NCI-H2227 treated with DMSO at 0.1 percent for 48 hours (cell line): Measurements from ENCODE around the gene LMTK3.
"Not testable (repeated sequence)": the region's sequence is repeated elsewhere in the genome, so short reads cannot be mapped to it uniquely, and the experiment has no call there.

Experiments used
- DNase-seq: peaks from one replicate; lab custom pipeline; 2025; lab: John Stamatoyannopoulos, UW

Gene LMTK3

DNA sequence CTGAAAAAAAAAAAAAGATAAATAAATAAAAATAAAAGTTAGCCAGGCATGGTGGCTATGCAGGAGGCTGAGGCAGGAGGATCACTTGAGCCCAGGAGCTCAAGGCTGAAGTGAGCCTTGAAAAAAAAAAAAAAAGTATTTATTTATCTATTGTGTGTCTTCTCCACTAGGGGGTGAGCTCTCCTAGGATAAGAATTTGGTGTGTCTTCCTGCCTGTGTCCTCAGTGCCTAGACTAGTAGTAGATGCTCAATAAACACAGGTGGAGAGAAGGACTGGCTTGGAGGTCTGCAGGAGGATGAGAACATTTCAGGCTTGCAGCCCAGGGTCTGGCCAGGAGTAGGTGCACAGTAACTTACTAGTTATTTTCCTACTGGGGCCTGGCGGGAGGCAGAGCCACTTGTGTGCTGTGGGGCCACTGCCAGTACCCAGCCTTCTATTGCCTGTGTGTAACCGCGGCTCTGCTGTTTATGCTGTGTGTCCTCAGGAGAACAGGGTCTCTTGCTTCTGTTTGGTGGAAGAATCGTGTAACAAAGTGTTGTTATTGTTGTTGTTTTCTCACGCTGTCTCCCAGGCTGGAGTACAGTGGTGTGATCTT lies 5.4 kb downstream of the LMTK3 start:
- DNase-seq: peak; percentile 9

- no peak for DNase-seq
These were observed 9.2 kb downstream of the LMTK3 start for GRCh38 chr19:48502350-48503018.

GRCh38 chr19:48501494-48502349 lies 9.9 kb downstream of the LMTK3 start:
- peak; percentile 49 for DNase-seq

- no peak for DNase-seq
These were observed 10.7 kb downstream of the LMTK3 start for GRCh38 chr19:48500830-48501493.

GRCh38 chr19:48499316-48500090 lies 12.1 kb downstream of the LMTK3 start:
- DNase-seq: no peak

DNA sequence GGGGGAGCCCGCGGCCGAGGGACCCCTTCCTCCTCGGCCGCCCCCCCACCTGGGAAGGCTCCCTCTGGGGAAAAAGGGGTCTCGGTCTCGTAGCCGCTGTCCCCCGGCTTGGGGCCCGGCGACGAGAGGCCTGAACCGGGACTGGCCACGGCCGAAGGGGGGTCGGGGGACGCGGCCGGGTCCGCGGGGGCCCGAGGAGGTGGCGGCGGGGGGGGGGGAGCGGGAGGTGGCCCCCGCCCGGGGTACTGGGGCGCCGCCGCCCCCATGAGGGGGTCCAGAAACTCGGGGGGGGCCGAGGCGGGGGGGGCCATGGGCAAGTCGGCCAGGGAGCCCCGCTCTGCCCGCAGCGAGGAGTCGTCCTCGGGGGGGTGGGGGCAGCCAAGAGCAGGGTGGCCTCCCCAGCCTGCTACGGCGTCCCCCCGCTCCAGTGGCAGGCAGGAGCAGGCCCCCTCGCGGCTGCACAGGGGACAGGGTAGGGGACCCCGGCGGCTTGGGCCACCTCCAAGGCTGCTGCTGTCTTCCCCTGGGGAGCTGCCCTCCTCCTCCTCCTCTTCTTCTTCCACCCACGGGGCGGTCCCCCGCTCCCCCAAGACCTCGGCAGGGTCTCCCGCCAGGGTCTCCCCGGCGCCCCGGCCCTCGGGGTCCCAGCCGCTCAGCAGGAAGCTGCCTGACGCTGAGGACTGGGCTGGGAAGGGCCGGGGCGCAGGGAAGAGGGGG lies 12.9 kb downstream of the LMTK3 start:
- DNase-seq: no peak

DNA sequence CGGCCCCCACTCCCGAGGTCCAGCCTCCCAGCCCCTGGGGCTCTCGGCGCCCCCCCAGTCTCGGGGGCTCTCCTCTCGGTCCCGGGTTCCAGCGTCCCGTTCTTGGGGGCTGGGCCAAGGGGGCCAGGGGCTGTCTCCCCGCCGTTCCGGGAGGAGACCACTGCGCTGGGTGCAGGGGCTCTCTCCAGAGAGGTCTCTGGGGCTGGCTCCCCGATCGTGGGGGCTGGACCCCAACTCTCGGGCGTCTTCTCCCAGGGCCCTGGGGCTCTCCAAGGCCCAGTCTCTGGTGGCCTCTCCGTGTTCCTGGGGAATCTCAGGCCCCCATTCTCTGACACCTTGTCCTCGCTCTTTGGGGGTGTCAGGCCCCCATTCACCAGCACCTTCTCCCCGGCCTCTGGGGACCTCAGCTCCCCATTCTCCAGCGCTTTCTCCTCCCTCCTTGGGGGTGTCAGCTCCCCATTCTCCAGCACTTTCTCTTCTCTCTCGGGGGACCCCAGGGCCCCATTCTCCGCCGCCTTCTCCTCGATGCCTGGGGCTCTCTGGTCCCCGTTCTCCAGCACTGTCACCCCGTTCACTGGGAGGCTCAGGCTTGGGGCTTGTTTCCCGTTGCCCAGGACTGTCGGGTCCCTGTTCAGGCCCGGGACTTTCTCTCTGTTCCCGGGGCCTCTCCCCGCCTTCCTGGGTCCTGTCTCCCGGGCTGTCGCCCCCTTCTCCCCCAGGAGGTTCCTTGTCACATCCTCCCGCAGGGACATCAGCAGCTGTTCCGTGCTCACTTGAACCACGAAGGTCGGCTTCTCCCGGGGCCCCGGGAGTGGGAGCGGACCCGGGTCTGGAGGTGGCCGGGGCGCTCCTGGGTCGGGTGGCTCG lies 13.7 kb downstream of the LMTK3 start:
- no peak for DNase-seq

DNA sequence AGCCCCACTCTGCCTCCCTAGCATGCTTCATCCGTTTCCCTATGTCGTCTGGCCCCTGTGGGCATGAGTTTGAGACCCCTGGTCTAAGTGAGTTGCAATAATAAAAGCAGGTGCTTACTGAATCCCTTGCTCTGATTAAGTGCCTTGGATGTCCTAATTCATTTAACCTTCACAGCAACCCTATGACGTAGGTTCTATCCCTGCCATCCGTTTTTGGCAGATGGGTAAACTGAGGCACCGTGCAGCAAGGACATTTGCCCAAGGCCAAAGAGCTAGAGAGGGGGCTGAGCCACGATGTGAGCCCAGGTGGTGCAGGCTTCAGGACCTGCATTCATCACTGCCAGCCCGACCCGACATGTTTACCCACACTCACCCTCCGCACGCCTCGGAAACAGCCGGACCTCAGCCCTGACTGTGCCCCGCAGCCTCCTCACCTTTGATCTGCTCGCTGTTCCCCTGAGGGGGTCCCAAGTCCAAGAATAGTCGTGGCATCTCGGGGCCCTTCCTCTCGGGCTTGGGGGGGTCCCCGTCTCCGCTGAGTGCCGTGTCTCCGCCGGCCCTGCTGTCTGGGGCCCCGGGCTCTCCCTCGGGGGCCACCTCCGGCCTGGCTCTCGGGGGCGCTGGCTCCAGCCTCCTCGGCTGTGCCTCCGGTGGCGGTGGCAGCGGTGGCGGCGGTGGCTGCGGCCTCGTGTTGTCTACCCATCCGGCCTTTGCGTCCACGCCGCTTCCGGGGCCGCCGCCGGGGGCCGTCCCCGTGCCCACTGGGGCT lies 14.5 kb downstream of the LMTK3 start:
- DNase-seq: no peak

GRCh38 chr19:48495396-48495795 lies 16.2 kb downstream of the LMTK3 start:
- DNase-seq: no peak

DNA sequence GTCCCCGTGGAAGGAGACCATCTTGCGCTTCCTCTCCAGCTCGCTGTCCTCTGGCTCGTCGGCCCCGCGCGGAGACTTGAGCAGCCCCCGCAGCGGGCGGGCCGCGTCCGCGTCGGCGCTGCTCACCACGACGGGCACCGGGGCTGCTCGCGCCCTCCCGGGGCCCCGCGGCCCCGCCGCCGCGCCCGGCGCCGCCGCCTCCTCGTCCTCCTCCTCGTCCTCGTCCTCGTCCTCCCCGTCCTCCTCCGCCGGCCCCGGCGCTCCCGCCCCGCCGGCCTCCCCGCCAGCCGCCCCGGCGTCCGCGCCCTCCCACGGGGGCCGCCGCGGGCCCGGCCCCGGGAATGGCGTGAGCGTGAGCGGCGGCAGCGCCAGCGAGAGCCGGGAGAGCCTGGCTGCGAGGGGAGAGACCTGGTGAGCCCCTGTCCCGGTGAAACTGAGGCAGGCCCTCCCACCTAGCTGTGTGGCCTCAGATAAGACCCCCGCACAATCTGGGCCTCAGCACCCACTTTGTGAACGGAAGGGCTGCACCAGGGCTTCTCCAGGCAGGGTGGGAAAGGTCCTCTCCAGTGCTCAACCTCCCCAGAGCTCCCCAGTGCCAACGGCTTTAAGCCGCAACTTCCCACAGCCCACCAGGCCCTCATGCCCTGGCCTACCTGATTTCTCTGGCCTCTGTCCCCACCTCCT lies 17.8 kb downstream of the LMTK3 start:
- DNase-seq: no peak

- peak; percentile 94 for DNase-seq
These were observed 18.5 kb downstream of the LMTK3 start for GRCh38 chr19:48492925-48493717.

- no peak for DNase-seq
These were observed 19.9 kb downstream of the LMTK3 start for GRCh38 chr19:48491793-48492123.

GRCh38 chr19:48490981-48491792 lies 20.4 kb downstream of the LMTK3 start:
- DNase-seq: peak; percentile 8

DNA sequence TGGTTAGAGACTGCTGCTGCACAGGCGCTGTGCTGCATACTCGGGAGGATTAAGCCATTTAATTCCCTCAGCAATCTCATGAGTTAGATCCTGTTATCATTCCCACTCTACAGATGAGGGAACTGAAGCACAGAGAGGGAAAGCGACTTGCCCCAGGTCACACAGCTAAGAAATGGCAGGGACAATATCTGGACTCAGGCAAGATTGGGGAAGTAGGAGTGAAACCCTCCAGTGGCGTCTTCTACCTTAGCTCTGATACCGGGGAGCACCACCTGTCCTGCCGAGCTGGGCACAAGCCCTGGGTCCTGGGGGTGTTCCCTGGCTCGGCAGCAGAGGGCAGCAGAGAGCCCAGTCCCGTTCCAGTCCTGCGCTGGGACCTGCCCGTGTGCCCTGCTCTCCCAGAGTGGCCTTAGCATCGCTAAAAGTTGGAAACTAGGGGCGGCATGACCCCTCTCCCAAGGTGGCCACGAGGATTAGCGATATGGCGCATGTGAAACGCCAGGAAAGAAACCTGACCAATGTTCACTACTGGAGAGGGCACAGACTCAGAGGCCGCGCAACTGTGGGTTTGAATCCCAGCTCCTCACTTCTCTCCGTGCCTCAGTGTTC lies 21.9 kb downstream of the LMTK3 start:
- DNase-seq: peak; percentile 4

DNA sequence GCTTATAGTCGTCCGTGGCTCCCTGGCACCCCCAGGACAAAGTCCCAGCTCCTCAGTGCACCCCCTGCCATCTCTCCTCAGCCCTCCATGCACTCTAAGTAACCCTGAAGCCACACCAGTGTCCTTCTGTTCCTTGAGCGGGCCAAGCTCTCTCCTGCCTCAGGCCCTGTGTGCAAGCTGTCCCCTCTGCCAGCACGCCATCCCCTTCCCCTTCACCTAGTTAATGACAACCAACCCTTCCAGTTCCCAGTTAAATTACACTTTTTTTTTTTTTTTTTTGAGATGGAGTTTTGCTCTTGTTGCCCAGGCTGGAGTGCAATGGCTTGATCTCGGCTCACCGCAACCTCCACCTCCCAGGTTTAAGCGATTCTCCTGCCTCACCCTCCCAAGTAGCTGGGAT lies 23.2 kb downstream of the LMTK3 start:
- not testable (repeated sequence) for DNase-seq

DNA sequence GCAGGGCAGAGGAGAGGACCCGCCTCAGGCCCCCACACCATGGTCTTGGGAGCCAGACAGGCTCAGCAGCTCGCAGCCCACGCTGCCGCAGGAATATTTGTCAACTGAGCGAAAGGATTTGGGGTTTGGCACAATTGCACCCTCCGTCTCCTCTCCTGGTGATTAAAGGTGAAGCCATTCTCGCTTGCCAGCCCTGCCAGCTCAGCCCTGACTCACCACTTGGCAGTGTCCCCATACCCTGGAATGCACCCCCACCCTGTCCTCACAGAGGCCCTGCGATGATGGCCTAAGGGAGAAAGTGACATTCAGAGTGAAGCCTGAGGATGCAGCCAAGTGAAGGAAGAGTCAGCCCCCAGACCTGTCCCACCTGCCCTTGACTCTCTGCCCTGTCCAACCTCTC lies 23.7 kb downstream of the LMTK3 start:
- no peak for DNase-seq

- no peak for DNase-seq
These were observed 24.1 kb downstream of the LMTK3 start for GRCh38 chr19:48487544-48487943.
